ENCODE data around the gene DNAJC3.
"Not testable (repeated sequence)": the region's sequence is repeated elsewhere in the genome, so short reads cannot be mapped to it uniquely, and the experiment has no call there.

DNAJC3 gene

DNA sequence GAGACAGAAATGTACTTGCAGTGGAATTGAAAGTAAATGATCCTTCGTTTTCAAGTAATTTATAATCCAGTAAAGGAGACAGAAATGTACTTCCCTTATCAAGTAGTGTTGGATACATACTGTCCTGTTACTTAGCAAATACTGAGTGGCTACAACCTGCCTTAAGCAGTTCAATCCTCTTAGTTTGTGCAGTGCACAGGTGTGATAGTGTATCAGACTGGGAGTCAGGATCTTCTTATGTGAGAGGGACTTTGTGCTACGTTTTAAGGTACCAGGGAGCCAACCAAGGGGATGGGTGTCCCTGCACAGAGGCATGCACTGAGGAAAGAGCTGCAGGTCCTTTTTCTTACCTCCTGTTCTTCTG lies 111.1 kb downstream of the DNAJC3 start:
- Mint-ChIP-seq H3K9me3 (no peaks in the 10 kb centered on the region), H3K27ac (no peak overlapping the region), H3K4me3 (no peak overlapping the region), H3K27me3 (no peaks in the 10 kb centered on the region), H3K36me3 (peaks cover 36 to 55% of the 10 kb centered on the region in 2 donors), H3K4me1 (no peaks in the 10 kb centered on the region)
- DNase-seq (no peak), ATAC-seq (replicated peaks) (no peak)

DNA sequence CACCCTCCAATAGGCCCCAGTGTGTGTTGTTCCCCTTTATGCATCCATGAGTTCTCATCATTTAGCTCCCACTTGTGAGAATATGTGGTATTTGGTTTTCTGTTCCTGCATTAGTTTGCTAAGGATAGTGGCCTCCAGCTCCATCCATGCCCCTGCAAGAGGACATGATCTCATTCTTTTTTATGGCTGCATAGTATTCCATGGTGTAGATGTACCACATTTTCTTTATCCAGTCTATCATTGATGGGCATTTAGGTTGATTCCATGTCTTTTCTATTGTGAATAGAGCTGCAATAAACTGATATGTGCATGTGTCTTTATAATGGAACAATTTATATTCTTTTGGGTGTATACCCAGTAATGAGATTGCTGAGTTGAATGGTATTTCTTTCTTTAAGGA lies 112.4 kb downstream of the DNAJC3 start:
- not testable (repeated sequence) for H3K27ac Mint-ChIP-seq; H3K4me1 Mint-ChIP-seq; H3K9me3 Mint-ChIP-seq; H3K4me3 Mint-ChIP-seq; DNase-seq; ATAC-seq (replicated peaks); H3K27me3 Mint-ChIP-seq
- H3K36me3 Mint-ChIP-seq, result peaks cover 42 to 60% of the 10 kb centered on the region in 2 donors

DNA sequence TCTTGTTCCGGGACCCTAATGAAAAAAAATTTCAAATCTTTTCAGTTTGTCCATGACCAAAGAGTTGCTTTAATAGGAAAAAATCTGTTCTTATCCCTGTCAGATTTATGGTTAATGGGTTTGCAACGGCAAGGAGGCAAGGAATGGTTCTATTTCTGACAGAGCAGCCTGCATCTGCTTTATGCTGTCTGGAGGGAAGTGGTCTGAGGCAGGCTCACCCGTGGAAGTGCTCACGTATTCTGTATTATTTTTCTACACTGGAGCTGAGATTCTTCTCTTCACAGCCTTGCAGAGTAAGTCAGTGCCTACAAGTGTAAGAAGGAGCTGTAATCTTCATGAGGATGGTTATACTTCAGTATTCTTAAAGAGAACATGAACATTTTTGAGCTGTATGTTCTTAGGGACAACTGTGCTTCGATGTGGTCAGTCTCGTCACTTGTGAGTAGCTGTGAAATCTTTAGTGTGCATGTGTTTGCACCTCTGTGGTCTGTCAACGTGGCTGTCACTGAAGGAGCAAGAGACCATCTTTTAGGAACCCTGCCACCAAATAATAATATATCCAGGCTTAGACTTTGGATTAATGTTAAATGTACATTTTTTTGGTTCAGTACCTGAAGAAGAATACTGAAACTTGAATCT lies 114.3 kb downstream of the DNAJC3 start:
- Mint-ChIP-seq H3K4me3 (no peak overlapping the region), H3K9me3 (no peaks in the 10 kb centered on the region), H3K36me3 (peaks cover 42 to 57% of the 10 kb centered on the region in 2 donors), H3K4me1 (no peaks in the 10 kb centered on the region), H3K27me3 (no peaks in the 10 kb centered on the region), H3K27ac (no peak overlapping the region)
- ATAC-seq (replicated peaks) (no peak), DNase-seq (no peak)

DNA sequence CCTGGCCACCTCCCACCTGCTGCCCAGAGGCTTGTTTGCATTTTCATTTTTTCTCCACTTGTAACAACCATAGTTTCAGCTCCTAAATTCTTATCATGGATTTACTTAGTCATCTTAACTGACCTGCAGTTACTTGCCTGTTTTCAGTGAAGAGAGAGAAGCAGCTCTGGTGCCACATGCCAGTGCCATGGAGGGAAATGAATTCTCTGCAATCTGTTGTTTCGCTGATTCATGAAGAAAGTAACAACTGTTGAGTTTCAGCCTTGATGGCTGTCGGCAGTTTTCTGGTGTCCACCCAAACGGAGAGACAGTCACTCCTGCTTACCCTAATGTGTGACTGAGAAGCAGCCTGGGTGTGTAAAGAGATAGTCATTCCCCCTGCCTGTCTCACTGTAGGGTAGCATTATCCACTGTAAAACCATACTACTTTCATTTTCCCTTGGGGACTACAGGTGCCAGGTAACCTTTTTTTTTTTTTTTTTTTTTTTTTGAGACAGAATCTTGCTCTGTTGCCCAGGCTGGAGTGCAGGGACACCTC lies 116.1 kb downstream of the DNAJC3 start:
- Mint-ChIP-seq H3K4me1 (no peaks in the 10 kb centered on the region), H3K9me3 (no peaks in the 10 kb centered on the region), H3K4me3 (no peak overlapping the region), H3K27ac (no peak overlapping the region), H3K27me3 (no peaks in the 10 kb centered on the region), H3K36me3 (peaks cover 33 to 43% of the 10 kb centered on the region in 2 donors)
- ATAC-seq (replicated peaks), result no peak
- no peak for DNase-seq

DNA sequence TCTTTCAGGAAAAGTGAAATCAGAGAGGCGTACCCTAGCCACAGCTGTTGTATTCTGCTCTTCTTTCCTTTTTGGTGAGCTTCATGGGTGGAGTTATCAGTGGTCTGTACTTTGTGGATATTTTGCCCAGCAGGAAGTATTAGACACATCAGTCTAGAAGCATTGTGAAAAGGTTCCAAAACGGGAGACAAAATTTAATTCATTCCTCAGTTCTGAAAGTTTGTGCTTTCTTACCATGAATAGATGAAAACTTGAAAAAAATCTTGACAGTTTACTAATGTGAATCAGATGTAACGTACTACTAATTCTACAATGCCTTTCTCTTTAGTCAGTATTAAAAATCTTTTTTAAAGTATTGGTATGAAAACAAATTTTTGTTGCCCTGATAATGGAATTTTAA lies 116.8 kb downstream of the DNAJC3 start:
- peaks cover 27 to 36% of the 10 kb centered on the region in 2 donors for H3K36me3 Mint-ChIP-seq
- H3K4me1 Mint-ChIP-seq, result no peaks in the 10 kb centered on the region
- H3K27ac Mint-ChIP-seq, result no peak overlapping the region
- ATAC-seq (replicated peaks) (no peak), DNase-seq (no peak)
- no peaks in the 10 kb centered on the region for H3K27me3 Mint-ChIP-seq
- no peak overlapping the region for H3K4me3 Mint-ChIP-seq
- no peaks in the 10 kb centered on the region for H3K9me3 Mint-ChIP-seq

DNA sequence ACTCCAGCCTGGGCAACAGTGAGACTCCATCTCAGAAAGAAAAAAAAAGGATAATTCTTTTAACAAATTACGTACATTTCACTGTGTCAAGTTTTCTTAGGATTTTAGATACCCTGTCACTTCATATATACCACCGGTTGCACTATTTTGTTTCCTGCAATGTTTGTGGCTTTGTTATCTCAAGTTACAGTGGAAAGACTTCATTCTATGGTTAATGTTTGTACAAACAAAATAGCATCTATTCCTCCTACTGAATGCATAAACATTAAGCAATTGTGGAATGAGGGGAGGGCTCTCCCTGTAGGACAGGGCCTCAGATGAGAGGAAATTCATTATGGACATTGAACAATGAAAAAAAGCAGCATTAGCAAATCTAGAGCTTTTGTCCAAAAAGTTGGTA lies 120.1 kb downstream of the DNAJC3 start:
- Mint-ChIP-seq H3K27me3 (no peaks in the 10 kb centered on the region), H3K36me3 (peaks cover 12 to 16% of the 10 kb centered on the region in 2 donors), H3K27ac (no peak overlapping the region), H3K4me1 (no peaks in the 10 kb centered on the region), H3K9me3 (no peaks in the 10 kb centered on the region), H3K4me3 (no peak overlapping the region)
- DNase-seq, result no peak
- ATAC-seq (replicated peaks), result no peak

DNA sequence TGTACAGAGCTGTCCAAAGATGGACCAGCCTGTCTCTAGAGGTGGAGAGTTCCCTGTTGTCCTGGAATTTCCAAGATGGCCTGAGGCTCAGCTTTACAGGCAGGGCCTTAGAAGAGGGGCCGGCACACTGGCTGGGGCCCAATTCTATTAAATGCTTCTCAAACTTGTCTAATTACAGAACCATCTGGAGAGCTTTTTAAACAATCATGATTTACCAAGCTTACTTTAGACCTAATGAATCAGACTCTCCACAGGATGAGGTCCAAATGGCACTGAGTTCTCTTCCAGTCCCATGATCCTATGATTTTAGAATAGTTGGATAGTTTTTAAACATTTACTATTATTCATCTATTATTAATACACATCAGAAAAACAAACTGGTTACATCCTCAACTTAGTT lies 123.5 kb downstream of the DNAJC3 start:
- Mint-ChIP-seq H3K27me3 (no peaks in the 10 kb centered on the region), H3K36me3 (no peaks in the 10 kb centered on the region), H3K4me3 (no peak overlapping the region), H3K4me1 (no peaks in the 10 kb centered on the region), H3K9me3 (peaks cover 2 to 4% of the 10 kb centered on the region in 2 donors), H3K27ac (no peak overlapping the region)
- ATAC-seq (replicated peaks) (no peak), DNase-seq (no peak)

DNA sequence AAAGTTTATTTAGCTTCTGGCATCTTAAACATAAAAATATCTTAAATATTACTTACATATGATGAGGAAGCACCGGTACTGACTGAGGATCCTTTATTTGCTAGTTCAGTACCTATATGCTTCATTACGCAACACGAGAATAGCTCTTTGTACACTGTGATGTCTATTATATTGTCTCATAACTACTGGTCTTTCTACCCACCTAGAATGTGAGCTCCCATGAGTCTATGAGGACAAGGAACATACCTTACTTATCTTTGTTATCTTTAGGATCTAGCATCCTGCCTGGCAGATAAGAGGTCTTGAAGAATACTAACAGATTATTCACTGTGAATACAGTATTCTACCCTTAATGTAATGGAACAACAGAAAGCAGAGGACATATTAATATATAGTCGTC lies 124.9 kb downstream of the DNAJC3 start:
- Mint-ChIP-seq H3K4me3 (no peak overlapping the region), H3K27me3 (peaks cover 0 to 3% of the 10 kb centered on the region in 2 donors), H3K4me1 (no peaks in the 10 kb centered on the region), H3K27ac (no peak overlapping the region), H3K9me3 (peaks cover 7% of the 10 kb centered on the region in 2 donors), H3K36me3 (peaks cover 0 to 2% of the 10 kb centered on the region in 2 donors)
- no peak for DNase-seq
- ATAC-seq (replicated peaks), result no peak

DNA sequence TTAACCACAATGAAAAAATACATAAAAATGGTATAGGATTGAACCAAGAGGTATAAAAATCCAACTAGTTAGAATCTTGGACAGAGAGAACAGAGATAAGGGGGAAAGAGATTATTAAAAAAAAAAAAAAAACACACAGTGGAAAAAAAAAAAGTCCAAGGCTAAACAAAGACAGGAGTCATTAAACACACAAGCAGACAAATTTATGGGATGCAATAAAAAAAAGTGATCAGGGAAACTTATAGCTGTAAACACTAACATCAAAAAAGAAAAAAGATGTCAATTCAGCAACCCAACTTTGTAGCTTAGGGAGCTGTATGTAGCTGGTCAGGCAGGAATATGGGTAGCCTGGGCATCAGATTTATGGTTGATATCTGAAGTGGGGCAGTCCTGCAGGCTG lies 129.0 kb downstream of the DNAJC3 start:
- ATAC-seq (replicated peaks), result no peak
- no peak for DNase-seq
- H3K27me3 Mint-ChIP-seq, result peaks cover 6 to 13% of the 10 kb centered on the region in 2 donors
- H3K36me3 Mint-ChIP-seq, result peaks cover 4 to 5% of the 10 kb centered on the region in 2 donors
- H3K4me1 Mint-ChIP-seq, result no peaks in the 10 kb centered on the region
- H3K27ac Mint-ChIP-seq, result no peak overlapping the region
- H3K4me3 Mint-ChIP-seq, result no peak overlapping the region
- H3K9me3 Mint-ChIP-seq, result peaks cover 12 to 13% of the 10 kb centered on the region in 2 donors

DNA sequence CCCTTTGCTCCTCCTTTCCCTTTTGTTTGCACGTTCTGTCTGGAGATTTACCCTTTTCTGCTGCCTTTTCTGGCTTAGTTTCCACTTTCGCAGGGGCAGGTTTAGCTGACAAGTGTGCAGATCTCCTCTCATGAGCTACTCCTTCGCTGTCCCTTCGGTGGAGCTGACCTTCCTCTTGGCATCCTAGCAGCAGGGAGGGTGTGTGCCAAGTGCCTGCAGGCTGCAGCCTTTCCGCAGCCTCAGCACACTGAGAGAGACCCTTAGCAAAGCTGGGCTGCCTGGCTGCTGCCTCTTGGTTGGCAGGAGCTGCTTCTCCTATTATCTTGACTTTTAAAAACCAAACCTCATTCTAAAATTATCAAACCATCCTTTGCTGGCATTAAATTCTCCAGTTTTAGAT lies 132.5 kb downstream of the DNAJC3 start:
- Mint-ChIP-seq H3K27ac (no peak overlapping the region), H3K4me3 (no peak overlapping the region), H3K4me1 (no peaks in the 10 kb centered on the region), H3K27me3 (peaks cover 13 to 19% of the 10 kb centered on the region in 2 donors), H3K36me3 (peaks cover 7 to 12% of the 10 kb centered on the region in 2 donors), H3K9me3 (peaks cover 23 to 24% of the 10 kb centered on the region in 2 donors)
- DNase-seq (no peak), ATAC-seq (replicated peaks) (no peak)

DNA sequence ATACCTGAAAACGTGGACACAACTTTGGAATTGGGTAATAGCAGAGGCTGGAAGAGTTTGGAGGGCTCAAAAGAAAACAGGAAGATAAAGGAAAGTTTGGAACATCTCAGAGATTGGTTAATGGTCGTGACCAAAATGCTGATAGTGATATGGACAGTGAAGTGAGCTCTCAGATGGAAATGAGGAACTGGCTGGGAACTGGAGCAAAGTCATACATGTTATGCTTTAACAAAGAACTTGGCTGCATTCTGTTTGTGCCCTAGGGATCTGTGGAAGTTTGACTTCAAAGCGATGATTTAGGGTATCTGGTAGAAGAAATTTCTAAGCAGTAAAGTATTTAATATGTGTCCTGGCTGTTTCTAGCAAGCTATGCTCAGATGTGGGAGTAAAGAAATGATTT lies 136.2 kb downstream of the DNAJC3 start:
- Mint-ChIP-seq H3K9me3 (peaks cover 17 to 20% of the 10 kb centered on the region in 2 donors), H3K4me3 (no peak overlapping the region), H3K4me1 (no peaks in the 10 kb centered on the region), H3K36me3 (peaks cover 5 to 12% of the 10 kb centered on the region in 2 donors), H3K27me3 (peaks cover 5 to 19% of the 10 kb centered on the region in 2 donors), H3K27ac (no peak overlapping the region)
- DNase-seq (no peak), ATAC-seq (replicated peaks) (no peak)

DNA sequence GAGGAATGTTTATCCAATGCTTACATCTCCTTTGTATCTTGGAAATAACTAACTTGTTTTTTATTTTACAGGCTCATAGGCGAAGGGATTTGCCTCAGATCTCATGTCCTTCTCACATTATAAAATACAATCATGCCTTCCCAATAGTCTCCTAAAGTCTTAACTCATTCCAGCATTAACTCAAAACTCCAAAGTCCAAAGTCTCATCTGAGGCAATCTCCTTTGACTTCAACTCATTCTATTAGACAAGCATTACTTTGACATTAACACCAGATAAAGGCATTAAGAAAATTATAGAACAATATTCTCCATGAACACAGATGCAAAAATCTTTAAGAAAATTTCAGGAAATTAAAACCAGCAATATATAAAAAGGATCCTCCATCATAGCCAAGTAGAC lies 137.6 kb downstream of the DNAJC3 start:
- peaks cover 4 to 9% of the 10 kb centered on the region in 2 donors for H3K36me3 Mint-ChIP-seq
- no peaks in the 10 kb centered on the region for H3K4me1 Mint-ChIP-seq
- DNase-seq (no peak), ATAC-seq (replicated peaks) (no peak)
- no peak overlapping the region for H3K27ac Mint-ChIP-seq
- peaks cover 1 to 15% of the 10 kb centered on the region in 2 donors for H3K27me3 Mint-ChIP-seq
- peaks cover 14 to 16% of the 10 kb centered on the region in 2 donors for H3K9me3 Mint-ChIP-seq
- H3K4me3 Mint-ChIP-seq, result no peak overlapping the region

DNA sequence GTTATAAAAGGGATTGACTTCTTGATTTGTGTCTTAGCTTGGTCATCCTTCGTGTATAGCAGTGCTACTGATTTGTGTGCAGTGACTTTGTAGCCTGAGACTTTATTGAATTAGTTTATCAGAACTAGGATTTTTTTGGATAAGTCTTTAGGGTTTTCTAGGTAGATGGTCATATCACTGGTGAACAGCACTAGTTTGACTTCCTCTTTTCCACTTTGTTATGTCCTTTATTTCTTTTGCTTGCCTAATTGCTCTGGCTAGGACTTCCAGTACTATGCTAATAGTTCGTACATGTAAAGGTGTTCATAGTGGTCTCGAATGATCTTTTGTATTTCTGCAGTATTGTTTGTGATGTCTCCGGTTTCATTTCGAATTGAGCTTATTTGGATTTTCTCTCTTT lies 145.4 kb downstream of the DNAJC3 start:
- Mint-ChIP-seq H3K4me3 (no peak overlapping the region), H3K36me3 (no peaks in the 10 kb centered on the region), H3K27me3 (peaks cover 4 to 14% of the 10 kb centered on the region in 2 donors), H3K4me1 (no peaks in the 10 kb centered on the region), H3K9me3 (peaks cover 2 to 5% of the 10 kb centered on the region in 2 donors), H3K27ac (no peak overlapping the region)
- ATAC-seq (replicated peaks) (no peak), DNase-seq (no peak)

DNA sequence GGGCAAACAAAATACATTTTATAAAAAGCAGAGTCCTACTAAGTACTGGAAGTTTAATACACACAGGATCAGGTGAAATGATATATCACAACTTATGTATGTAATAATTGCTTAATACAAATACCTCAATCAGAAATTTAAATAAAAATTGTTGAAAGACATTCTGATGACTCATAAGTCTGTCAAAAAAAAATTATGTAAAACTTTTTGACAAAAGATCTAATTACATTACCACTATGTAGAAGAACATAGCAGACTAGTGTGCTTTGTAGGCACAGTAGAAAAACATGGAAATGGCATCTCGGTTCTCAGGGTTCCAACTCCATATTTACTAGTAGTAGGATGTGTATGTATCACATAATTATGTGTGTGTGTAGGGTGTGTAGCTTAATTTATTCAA lies 156.2 kb downstream of the DNAJC3 start:
- H3K4me1 Mint-ChIP-seq, result peaks cover 0 to 2% of the 10 kb centered on the region in 2 donors
- H3K27ac Mint-ChIP-seq, result no peak overlapping the region
- no peaks in the 10 kb centered on the region for H3K36me3 Mint-ChIP-seq
- peaks cover 4 to 6% of the 10 kb centered on the region in 2 donors for H3K27me3 Mint-ChIP-seq
- H3K9me3 Mint-ChIP-seq, result peaks cover 0 to 8% of the 10 kb centered on the region in 2 donors
- DNase-seq, result no peak
- ATAC-seq (replicated peaks), result no peak
- H3K4me3 Mint-ChIP-seq, result no peak overlapping the region

DNA sequence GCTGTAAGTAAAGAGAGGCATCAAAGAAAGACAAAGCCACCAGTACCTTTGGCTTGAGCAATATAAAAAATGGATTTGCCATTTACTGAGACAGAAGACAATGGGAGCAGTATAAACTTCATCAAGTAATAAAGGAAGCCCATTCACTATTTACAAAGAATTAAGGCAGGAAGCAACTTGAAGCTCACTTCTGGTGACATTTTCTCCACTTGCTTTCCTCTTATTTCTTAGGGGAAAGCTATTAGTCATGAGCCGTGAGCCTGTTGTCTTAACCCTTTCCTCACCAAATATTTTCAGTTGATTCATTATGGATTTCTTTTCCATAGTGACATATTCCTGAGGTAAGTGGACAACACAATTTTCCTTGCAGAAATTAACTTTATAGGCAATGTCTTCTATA lies 156.8 kb downstream of the DNAJC3 start:
- DNase-seq, result no peak
- Mint-ChIP-seq H3K36me3 (no peaks in the 10 kb centered on the region), H3K27me3 (peaks cover 0 to 4% of the 10 kb centered on the region in 2 donors), H3K4me1 (peaks cover 0 to 2% of the 10 kb centered on the region in 2 donors), H3K27ac (no peak overlapping the region), H3K4me3 (no peak overlapping the region), H3K9me3 (peaks cover 0 to 6% of the 10 kb centered on the region in 2 donors)
- no peak for ATAC-seq (replicated peaks)
